ENCODE results near the gene GMCL1. TPM values are rescaled to one million over a fixed set of nuclear protein-coding genes. Genes with fewer than 3 reads are reported as not detected.
A peak's percentile ranks its signal among the peaks of the same experiment; 100 is the strongest.

Gene GMCL1
- total and polyA plus RNA-seq, 2 of the 13 experiments (the other 11 are each of a cell fraction or from before 2014, with no cell fraction given), result 18.7 to 24.0 TPM

DNA sequence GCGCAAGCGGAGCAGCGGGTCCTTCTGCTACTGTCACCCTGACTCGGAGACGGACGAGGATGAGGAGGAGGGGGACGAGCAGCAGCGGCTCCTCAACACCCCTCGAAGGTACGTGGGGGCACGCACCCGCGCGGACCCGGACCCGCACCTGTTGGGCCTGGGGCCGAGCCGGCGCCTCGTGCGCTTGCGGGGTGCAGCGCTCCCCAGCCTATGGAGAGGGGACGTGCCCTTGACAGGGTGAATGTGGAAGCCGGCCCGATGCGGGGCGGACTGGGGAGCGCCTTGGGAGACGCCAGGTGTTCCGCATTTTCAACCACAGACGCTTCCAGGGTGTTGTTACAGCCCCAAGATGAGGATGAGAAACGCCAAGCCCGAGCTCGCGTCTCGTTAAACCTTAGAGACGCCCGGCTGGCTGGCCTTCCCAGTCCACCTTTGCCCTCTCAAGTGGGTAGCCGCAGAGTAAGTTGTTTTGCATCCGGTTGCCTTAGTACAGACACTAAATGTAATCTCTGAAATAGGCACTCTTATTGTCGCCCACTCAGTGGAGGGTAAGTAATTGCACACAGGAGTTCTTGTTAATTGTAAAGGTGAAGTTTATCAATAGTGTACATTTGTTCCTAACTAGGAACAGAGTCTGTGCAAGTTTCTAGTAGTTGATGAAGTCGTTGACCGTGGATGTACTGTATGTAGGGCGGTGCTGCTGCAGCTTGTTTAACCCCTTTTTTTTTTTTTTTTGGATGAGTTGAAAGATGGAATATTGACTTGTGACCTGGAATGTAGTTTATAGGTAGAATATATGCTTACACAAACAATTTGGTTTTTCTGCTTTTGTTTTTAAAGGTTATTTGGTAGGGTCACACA lies 815 bp downstream of the GMCL1 start (continued):
- TF ChIP-seq FOXO4 (CRISPR knock-in tag; conservative IDR thresholded peaks at IDR 0.05) (no peak), SRSF1 (optimal IDR thresholded peaks at IDR 0.05; ENCODE audit: low read depth, low read length) (peak; percentile 17), ZNF83 (CRISPR knock-in tag; IDR thresholded peaks at IDR 0.05; ENCODE audit: borderline replicate concordance) (no peak), ZNF484 (CRISPR knock-in tag; IDR thresholded peaks at IDR 0.05; ENCODE audit: borderline replicate concordance, low read depth) (no peak), SIX1 (CRISPR knock-in tag; IDR thresholded peaks at IDR 0.05; ENCODE audit: borderline replicate concordance) (no peak), ZNF441 (CRISPR knock-in tag; IDR thresholded peaks at IDR 0.05; ENCODE audit: borderline replicate concordance) (no peak), RAD51 (IDR thresholded peaks at IDR 0.05; ENCODE audit: borderline replicate concordance) (no peak), ZNF720 (CRISPR knock-in tag; IDR thresholded peaks at IDR 0.05) (no peak), ZNF33B (CRISPR knock-in tag; IDR thresholded peaks at IDR 0.05) (no peak; the same call in 1 of the 2 replicates), MIER3 (CRISPR knock-in tag; IDR thresholded peaks at IDR 0.05; ENCODE audit: borderline replicate concordance) (no peak), ZNF230 (CRISPR knock-in tag; IDR thresholded peaks at IDR 0.05) (no peak), BCLAF1 (IDR thresholded peaks at IDR 0.05) (no peak), ZBTB21 (CRISPR knock-in tag; IDR thresholded peaks at IDR 0.05) (no peak), IKZF5 (CRISPR knock-in tag; IDR thresholded peaks at IDR 0.05) (no peak), YEATS4 (CRISPR knock-in tag; IDR thresholded peaks at IDR 0.05; ENCODE audit: borderline replicate concordance) (no peak), STAT5B (CRISPR knock-in tag; IDR thresholded peaks at IDR 0.05) (no peak), XRCC5 (optimal IDR thresholded peaks at IDR 0.05; ENCODE audit: low read length) (peak; percentile 6), CCDC6 (CRISPR knock-in tag; IDR thresholded peaks at IDR 0.05) (peak; percentile 33; the same call in 1 of the 2 replicates), ATF2 (CRISPR knock-in tag; IDR thresholded peaks at IDR 0.05) (no peak)
- TF ChIP-seq, protein P1, sequence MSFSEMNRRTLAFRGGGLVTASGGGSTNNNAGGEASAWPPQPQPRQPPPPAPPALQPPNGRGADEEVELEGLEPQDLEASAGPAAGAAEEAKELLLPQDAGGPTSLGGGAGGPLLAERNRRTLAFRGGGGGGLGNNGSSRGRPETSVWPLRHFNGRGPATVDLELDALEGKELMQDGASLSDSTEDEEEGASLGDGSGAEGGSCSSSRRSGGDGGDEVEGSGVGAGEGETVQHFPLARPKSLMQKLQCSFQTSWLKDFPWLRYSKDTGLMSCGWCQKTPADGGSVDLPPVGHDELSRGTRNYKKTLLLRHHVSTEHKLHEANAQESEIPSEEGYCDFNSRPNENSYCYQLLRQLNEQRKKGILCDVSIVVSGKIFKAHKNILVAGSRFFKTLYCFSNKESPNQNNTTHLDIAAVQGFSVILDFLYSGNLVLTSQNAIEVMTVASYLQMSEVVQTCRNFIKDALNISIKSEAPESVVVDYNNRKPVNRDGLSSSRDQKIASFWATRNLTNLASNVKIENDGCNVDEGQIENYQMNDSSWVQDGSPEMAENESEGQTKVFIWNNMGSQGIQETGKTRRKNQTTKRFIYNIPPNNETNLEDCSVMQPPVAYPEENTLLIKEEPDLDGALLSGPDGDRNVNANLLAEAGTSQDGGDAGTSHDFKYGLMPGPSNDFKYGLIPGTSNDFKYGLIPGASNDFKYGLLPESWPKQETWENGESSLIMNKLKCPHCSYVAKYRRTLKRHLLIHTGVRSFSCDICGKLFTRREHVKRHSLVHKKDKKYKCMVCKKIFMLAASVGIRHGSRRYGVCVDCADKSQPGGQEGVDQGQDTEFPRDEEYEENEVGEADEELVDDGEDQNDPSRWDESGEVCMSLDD (CRISPR knock-in tag; IDR thresholded peaks at IDR 0.05; ENCODE audit: borderline replicate concordance), result peak; percentile 88
